ENCODE results near the gene CACNA2D3. TPM values are rescaled to one million over a fixed set of nuclear protein-coding genes. Genes with fewer than 3 reads are reported as not detected.
"Not testable (repeated sequence)": the region's sequence is repeated elsewhere in the genome, so short reads cannot be mapped to it uniquely, and the experiment has no call there.

The CACNA2D3 gene
- polyA plus RNA-seq, 3 donors = 1.2 to 1.9 (median 1.7) TPM

GRCh38 chr3:54464554-54464953, 342.2 kb downstream of the CACNA2D3 start:
- DNase-seq (ENCODE audit: extremely low read depth in 1 of 11, low read depth in 9 of 11, low spot score in 4 of 11) = not testable (repeated sequence)

GRCh38 chr3:54476891-54477290, 354.5 kb downstream of the CACNA2D3 start:
- no peak for DNase-seq (ENCODE audit: extremely low read depth in 1 of 11, low read depth in 9 of 11, low spot score in 4 of 11)

DNA sequence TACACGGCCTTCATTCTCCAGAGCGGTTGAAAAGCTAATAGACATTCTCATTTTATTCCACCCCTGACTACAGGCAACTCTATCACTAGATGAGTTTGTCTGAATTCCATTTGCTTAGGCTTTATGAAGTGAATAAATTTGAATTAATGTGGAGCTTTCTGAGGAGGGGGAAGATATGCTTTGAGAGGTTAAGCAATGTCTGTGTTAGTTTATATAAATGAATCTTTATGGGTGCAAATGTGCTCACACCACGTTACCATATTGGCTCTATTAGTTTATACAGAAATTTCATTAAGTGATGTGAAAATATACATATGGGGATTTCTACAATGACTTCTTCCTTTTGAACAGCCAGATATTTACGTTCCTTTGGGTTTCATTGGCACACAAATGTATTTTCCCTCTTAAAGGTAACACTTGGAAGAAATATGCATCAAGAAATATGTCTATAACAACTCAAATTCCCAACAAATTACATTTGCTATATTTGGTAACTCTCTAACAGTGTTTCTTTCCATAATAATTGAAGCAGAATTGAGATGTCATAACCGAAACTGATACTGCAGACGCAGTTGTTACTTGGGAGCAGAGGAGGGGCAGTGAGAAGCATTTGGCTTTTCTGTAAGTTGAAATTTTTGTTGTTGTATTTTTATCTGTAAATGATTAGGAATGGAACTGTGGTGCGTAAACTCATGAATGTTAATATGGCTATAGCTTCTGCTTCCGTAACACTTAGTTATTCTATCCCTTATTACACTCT, 359.4 kb downstream of the CACNA2D3 start:
- no peak for DNase-seq (ENCODE audit: extremely low read depth in 1 of 11, low read depth in 9 of 11, low spot score in 4 of 11)

DNA sequence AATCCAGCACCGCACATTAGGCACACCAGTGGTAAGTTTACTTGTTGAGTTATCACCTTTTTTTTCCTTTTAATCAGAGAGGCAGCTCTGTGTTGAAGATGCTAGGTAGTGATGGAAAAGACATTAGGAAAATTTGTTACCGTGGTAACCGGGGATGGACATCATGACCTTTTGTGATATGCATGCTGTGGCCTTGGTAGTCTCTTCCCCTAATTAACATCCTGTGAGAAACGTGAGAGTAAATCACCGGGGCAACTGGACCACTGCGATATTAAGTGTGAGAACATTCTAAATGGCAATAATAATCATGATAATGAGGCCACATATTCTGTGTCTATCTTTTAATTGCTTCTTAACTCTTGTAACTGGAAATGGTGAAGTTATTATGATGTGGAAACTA, 362.0 kb downstream of the CACNA2D3 start:
- no peak for DNase-seq (ENCODE audit: extremely low read depth in 1 of 11, low read depth in 9 of 11, low spot score in 4 of 11)

GRCh38 chr3:54486317-54486716, 364.0 kb downstream of the CACNA2D3 start:
- DNase-seq (ENCODE audit: extremely low read depth in 1 of 11, low read depth in 9 of 11, low spot score in 4 of 11) = no peak

GRCh38 chr3:54488297-54488696, 365.9 kb downstream of the CACNA2D3 start:
- DNase-seq (ENCODE audit: extremely low read depth in 1 of 11, low read depth in 9 of 11, low spot score in 4 of 11) = no peak

GRCh38 chr3:54494209-54494608, 371.9 kb downstream of the CACNA2D3 start:
- no peak for DNase-seq (ENCODE audit: extremely low read depth in 1 of 11, low read depth in 9 of 11, low spot score in 4 of 11)

GRCh38 chr3:54506603-54507002, 384.3 kb downstream of the CACNA2D3 start:
- DNase-seq (ENCODE audit: extremely low read depth in 1 of 11, low read depth in 9 of 11, low spot score in 4 of 11) = no peak

GRCh38 chr3:54507876-54508460, 385.6 kb downstream of the CACNA2D3 start:
- no peak for DNase-seq (ENCODE audit: extremely low read depth in 1 of 11, low read depth in 9 of 11, low spot score in 4 of 11)

GRCh38 chr3:54510506-54510905, 388.2 kb downstream of the CACNA2D3 start:
- no peak for DNase-seq (ENCODE audit: extremely low read depth in 1 of 11, low read depth in 9 of 11, low spot score in 4 of 11)

GRCh38 chr3:54511766-54512365, 389.5 kb downstream of the CACNA2D3 start:
- DNase-seq (ENCODE audit: extremely low read depth in 1 of 11, low read depth in 9 of 11, low spot score in 4 of 11) = no peak

- DNase-seq (ENCODE audit: extremely low read depth in 1 of 11, low read depth in 9 of 11, low spot score in 4 of 11) = no peak
These were observed 391.7 kb downstream of the CACNA2D3 start for GRCh38 chr3:54514006-54514405.

GRCh38 chr3:54514416-54514815, 392.1 kb downstream of the CACNA2D3 start:
- DNase-seq (ENCODE audit: extremely low read depth in 1 of 11, low read depth in 9 of 11, low spot score in 4 of 11) = no peak

- DNase-seq (ENCODE audit: extremely low read depth in 1 of 11, low read depth in 9 of 11, low spot score in 4 of 11) = no peak
These were observed 393.3 kb downstream of the CACNA2D3 start for GRCh38 chr3:54515441-54516213.

GRCh38 chr3:54517424-54517823, 395.1 kb downstream of the CACNA2D3 start:
- DNase-seq (ENCODE audit: extremely low read depth in 1 of 11, low read depth in 9 of 11, low spot score in 4 of 11) = no peak

GRCh38 chr3:54518011-54518675, 395.8 kb downstream of the CACNA2D3 start:
- DNase-seq (ENCODE audit: extremely low read depth in 1 of 11, low read depth in 9 of 11, low spot score in 4 of 11) = no peak

- DNase-seq (ENCODE audit: extremely low read depth in 1 of 11, low read depth in 9 of 11, low spot score in 4 of 11) = no peak
These were observed 397.1 kb downstream of the CACNA2D3 start for GRCh38 chr3:54519493-54519892.

DNA sequence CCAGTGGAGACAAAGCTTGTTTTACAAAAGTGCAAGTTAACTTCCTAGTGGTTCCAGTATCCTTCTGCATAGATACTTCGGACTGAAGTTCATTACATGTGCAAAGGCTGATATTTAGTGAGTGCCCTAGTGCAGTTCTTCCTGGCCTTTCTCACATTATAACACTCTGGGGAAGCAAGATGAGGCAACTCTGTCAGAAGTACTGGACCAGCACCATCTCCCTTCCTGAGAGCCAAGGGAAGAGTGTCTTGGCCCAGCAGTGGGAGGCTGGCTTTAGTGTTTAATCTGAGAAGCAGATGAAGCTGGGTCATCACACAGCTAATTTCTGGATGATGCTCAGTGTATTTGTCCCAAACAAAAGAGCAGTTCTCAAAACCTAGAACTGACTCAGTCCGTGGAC, 397.7 kb downstream of the CACNA2D3 start:
- no peak for DNase-seq (ENCODE audit: extremely low read depth in 1 of 11, low read depth in 9 of 11, low spot score in 4 of 11)

DNA sequence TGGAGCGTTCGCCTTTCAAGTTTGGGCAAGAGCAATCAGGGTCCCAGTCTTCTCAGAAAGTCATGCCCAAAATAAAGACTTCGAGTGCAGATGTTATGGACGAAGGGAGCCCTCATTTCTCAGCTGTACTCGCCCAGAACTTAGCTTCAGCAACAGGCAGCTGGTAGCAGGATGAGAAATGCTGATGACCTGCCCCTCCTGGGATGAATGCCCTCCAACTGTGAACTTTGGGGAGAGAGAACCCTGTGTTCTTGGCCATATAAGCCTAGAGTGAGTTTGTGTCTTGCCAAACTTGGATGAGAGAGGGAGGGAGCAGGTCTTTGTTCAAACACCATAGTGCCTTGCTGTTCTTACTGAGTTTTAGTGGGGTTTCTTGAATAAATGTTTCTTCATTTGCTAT, 405.2 kb downstream of the CACNA2D3 start:
- no peak for DNase-seq (ENCODE audit: extremely low read depth in 1 of 11, low read depth in 9 of 11, low spot score in 4 of 11)

Data from renal cortex interstitium (tissue), 11 donors.